Measurements from ENCODE around the gene MBOAT2.
A peak's percentile ranks its signal among the peaks of the same experiment; 100 is the strongest.

Gene MBOAT2

DNA sequence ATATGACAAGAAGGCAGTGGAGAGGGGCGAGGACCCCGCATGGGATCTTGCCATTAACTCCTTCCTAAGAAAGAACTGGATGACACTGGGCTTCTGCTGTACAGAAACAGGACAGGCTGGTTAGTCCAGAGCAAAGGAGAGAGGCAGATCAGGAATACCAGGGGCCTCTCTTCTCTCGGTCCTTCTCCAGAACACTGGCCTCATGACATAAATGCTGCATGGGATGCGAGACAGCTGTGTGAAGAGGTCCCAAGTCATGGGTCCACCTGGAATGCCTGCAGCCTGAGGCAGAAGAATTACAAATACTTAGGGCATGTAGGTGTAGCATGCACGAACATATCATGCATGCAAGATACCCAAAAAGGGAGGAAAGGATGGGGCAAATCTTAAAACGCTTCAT, 9.1 kb downstream of the MBOAT2 start:
- H3K27ac ChIP-seq (ENCODE audit: low read depth in 2 of 2, low read length in 2 of 2): peak overlapping the region in 1 of 2 donors; percentile 41
- no peaks in the 10 kb centered on the region for H3K27me3 ChIP-seq (ENCODE audit: control insufficient read depth in 2 of 2, insufficient read depth in 2 of 2, low read length in 2 of 2)
- no peak overlapping the region for H3K4me3 ChIP-seq (ENCODE audit: low read length in 2 of 2)
- no peak overlapping the region for H3K9ac ChIP-seq (ENCODE audit: low read depth in 1 of 2, low read length in 2 of 2)
- no peaks in the 10 kb centered on the region for H3K9me3 ChIP-seq (ENCODE audit: control insufficient read depth in 2 of 2, low read length in 2 of 2)
- H3K4me1 ChIP-seq (ENCODE audit: control insufficient read depth in 2 of 2, insufficient read depth in 2 of 2, low read length in 2 of 2): peaks cover 6 to 37% of the 10 kb centered on the region in 2 donors
- no peaks in the 10 kb centered on the region for H3K36me3 ChIP-seq (ENCODE audit: control insufficient read depth in 2 of 2, insufficient read depth in 2 of 2, low read length in 2 of 2)

DNA sequence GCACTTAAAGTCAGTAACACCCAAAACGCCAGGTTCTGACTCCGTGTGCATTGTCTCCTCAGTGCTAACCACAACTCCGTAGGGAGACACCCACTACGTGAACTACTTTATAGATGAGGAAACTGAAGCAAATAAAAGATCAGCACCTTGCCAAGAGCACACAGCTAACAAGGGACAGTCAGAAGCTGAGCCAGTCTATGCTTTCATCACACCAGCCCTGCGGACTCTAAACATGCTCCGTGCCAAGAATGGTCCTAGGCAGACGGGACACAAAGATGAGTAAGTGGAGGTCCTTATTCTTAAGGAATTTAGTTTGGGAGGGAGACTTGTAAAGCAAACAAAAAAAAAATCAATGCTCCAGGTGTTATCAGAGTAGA, 9.6 kb downstream of the MBOAT2 start:
- Histone ChIP-seq H3K9me3 (ENCODE audit: control insufficient read depth in 2 of 2, low read length in 2 of 2) (no peaks in the 10 kb centered on the region), H3K36me3 (ENCODE audit: control insufficient read depth in 2 of 2, insufficient read depth in 2 of 2, low read length in 2 of 2) (no peaks in the 10 kb centered on the region), H3K27me3 (ENCODE audit: control insufficient read depth in 2 of 2, insufficient read depth in 2 of 2, low read length in 2 of 2) (no peaks in the 10 kb centered on the region), H3K9ac (ENCODE audit: low read depth in 1 of 2, low read length in 2 of 2) (no peak overlapping the region), H3K4me3 (ENCODE audit: low read length in 2 of 2) (no peak overlapping the region), H3K27ac (ENCODE audit: low read depth in 2 of 2, low read length in 2 of 2) (peak overlapping the region in 1 of 2 donors; percentile 41), H3K4me1 (ENCODE audit: control insufficient read depth in 2 of 2, insufficient read depth in 2 of 2, low read length in 2 of 2) (peaks cover 6 to 33% of the 10 kb centered on the region in 2 donors)

DNA sequence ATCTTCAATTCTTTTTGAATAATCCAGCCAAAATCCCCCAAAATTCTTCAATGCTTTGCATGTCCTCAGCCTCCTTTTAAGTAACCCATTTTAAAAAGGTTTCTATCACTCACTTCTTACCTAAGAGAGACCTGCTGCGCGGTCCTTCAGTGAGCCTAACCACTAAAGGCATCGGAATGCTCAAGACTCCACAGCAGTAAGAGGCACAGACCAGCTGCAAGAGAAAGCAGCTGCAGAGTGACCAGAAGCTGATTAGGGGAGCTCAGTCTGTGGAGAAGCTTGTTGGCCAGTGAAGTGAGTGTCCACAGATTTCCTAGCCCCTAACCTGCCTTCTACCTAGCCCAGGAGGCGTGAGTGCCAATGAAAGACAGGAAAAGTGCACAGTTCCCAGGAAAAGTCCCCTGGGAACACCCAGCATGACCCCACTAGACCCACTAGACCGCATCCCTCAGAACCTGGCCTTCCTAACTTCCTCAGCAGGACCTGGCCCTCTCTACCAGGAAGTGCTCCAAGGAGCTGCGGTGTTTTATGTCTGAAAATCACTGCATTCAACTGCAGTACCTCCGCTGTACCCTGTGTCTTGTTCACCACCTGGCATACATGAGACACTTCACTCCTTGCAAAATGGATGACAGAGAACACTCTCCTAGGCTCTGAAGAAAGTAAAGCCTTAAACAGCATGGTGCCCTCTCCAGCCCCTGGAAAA, 10.1 kb downstream of the MBOAT2 start:
- Histone ChIP-seq H3K4me3 (ENCODE audit: low read length in 2 of 2) (no peak overlapping the region), H3K9me3 (ENCODE audit: control insufficient read depth in 2 of 2, low read length in 2 of 2) (no peaks in the 10 kb centered on the region), H3K27ac (ENCODE audit: low read depth in 2 of 2, low read length in 2 of 2) (peak overlapping the region in 1 of 2 donors; percentile 41), H3K9ac (ENCODE audit: low read depth in 1 of 2, low read length in 2 of 2) (no peak overlapping the region), H3K36me3 (ENCODE audit: control insufficient read depth in 2 of 2, insufficient read depth in 2 of 2, low read length in 2 of 2) (no peaks in the 10 kb centered on the region), H3K4me1 (ENCODE audit: control insufficient read depth in 2 of 2, insufficient read depth in 2 of 2, low read length in 2 of 2) (peaks cover 6 to 33% of the 10 kb centered on the region in 2 donors), H3K27me3 (ENCODE audit: control insufficient read depth in 2 of 2, insufficient read depth in 2 of 2, low read length in 2 of 2) (no peaks in the 10 kb centered on the region)

DNA sequence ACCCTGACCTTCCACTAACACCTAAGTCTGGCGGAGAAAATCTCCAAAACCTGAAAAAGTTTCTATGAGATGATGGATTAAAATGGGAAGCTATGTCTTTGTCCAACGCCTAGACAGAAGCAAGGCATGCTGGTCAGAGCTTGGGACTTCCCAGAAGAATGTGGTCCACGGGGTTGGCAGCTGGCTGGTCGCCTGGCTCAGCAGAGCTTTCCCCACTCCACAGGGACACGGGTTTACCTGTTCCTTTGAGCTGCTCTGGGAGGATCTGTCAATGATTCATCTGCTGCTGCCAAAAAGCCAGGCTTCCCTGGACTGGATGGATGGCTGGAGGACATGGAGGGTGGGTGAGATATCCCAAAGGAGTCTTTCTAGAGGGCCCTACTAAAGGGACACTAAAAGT, 10.8 kb downstream of the MBOAT2 start:
- Histone ChIP-seq H3K9ac (ENCODE audit: low read depth in 1 of 2, low read length in 2 of 2) (no peak overlapping the region), H3K4me1 (ENCODE audit: control insufficient read depth in 2 of 2, insufficient read depth in 2 of 2, low read length in 2 of 2) (peaks cover 6 to 29% of the 10 kb centered on the region in 2 donors), H3K36me3 (ENCODE audit: control insufficient read depth in 2 of 2, insufficient read depth in 2 of 2, low read length in 2 of 2) (no peaks in the 10 kb centered on the region), H3K9me3 (ENCODE audit: control insufficient read depth in 2 of 2, low read length in 2 of 2) (no peaks in the 10 kb centered on the region), H3K27me3 (ENCODE audit: control insufficient read depth in 2 of 2, insufficient read depth in 2 of 2, low read length in 2 of 2) (no peaks in the 10 kb centered on the region), H3K27ac (ENCODE audit: low read depth in 2 of 2, low read length in 2 of 2) (no peak overlapping the region), H3K4me3 (ENCODE audit: low read length in 2 of 2) (no peak overlapping the region)

DNA sequence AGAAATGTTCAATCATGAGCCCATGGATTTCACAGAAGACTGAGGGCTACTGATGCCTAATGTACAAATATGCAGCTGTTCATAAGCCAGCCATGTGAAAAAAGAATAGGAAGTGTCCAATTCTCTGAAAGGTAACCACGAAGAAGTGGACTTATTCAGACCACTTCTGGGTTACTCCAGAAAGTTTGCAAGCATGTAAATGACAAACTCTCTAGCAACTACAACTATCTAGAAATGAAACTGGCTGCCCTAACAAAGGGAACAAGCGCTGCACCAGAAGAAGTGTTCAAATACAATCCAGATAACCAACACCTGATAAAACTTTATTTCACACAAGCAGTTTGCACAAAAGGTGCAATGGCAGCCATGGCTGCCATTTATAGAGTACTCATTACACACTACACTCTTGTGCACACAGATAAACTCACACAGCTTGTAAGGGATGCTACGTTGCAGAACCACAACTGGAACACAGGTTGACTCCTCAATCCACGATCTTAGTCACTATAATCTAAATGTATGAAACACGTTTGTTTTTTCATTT, 13.9 kb downstream of the MBOAT2 start:
- Histone ChIP-seq H3K36me3 (ENCODE audit: control insufficient read depth in 2 of 2, insufficient read depth in 2 of 2, low read length in 2 of 2) (no peaks in the 10 kb centered on the region), H3K9me3 (ENCODE audit: control insufficient read depth in 2 of 2, low read length in 2 of 2) (no peaks in the 10 kb centered on the region), H3K9ac (ENCODE audit: low read depth in 1 of 2, low read length in 2 of 2) (no peak overlapping the region), H3K4me1 (ENCODE audit: control insufficient read depth in 2 of 2, insufficient read depth in 2 of 2, low read length in 2 of 2) (peaks cover 2 to 15% of the 10 kb centered on the region in 2 donors), H3K27ac (ENCODE audit: low read depth in 2 of 2, low read length in 2 of 2) (no peak overlapping the region), H3K4me3 (ENCODE audit: low read length in 2 of 2) (no peak overlapping the region), H3K27me3 (ENCODE audit: control insufficient read depth in 2 of 2, insufficient read depth in 2 of 2, low read length in 2 of 2) (no peaks in the 10 kb centered on the region)

DNA sequence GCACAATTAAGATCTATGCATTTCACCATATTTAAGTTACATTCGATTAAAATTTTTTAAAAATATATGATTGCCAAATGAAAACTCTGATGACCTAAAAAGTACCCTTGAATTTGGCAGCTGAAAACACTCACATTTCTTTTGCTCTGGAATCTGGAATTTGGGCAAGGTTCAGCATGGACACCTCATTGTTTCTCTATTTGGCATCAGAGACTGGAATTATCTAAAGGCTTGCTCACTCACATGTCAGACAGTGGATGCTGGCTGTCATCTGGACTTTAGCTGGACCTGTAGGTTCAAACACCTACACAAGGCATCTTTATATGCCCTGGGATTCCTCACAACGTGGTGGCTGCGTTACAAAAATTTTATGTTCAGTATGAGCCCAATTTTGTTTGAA, 16.1 kb downstream of the MBOAT2 start:
- Histone ChIP-seq H3K27ac (ENCODE audit: low read depth in 2 of 2, low read length in 2 of 2) (no peak overlapping the region), H3K36me3 (ENCODE audit: control insufficient read depth in 2 of 2, insufficient read depth in 2 of 2, low read length in 2 of 2) (no peaks in the 10 kb centered on the region), H3K4me1 (ENCODE audit: control insufficient read depth in 2 of 2, insufficient read depth in 2 of 2, low read length in 2 of 2) (no peaks in the 10 kb centered on the region), H3K4me3 (ENCODE audit: low read length in 2 of 2) (no peak overlapping the region), H3K9ac (ENCODE audit: low read depth in 1 of 2, low read length in 2 of 2) (no peak overlapping the region), H3K27me3 (ENCODE audit: control insufficient read depth in 2 of 2, insufficient read depth in 2 of 2, low read length in 2 of 2) (no peaks in the 10 kb centered on the region), H3K9me3 (ENCODE audit: control insufficient read depth in 2 of 2, low read length in 2 of 2) (no peaks in the 10 kb centered on the region)

DNA sequence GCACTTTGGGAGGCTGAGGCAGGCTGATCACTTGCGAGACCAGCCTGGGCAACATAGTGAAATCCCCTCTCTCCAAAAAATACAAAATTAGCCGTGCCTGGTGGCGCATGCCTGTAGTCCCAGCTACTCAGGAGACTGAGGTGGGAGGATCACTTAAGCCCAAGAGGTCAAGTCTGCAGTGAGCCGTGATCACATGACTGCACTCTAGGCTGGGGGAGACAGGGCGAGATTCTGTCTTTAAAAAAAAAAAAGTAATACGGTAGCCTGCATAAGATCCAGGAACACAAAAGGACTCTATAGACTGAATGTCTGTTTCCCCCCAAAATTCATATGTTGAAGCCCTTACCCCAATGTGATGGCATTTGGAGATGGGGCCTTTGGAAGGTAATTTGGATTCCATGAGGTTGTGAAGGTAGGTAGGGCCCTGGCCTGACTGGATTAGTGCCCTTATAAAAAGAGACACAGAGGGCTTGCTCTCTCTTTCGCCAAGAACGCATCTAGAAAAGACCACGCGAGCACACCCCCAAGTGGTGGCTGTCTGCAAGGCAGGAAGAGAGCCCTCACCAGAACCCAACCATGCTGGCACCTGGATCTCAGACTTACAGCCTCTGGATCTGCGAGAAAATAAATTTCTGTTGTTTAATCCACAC, 17.0 kb downstream of the MBOAT2 start:
- H3K36me3 ChIP-seq (ENCODE audit: control insufficient read depth in 2 of 2, insufficient read depth in 2 of 2, low read length in 2 of 2): no peaks in the 10 kb centered on the region
- no peaks in the 10 kb centered on the region for H3K27me3 ChIP-seq (ENCODE audit: control insufficient read depth in 2 of 2, insufficient read depth in 2 of 2, low read length in 2 of 2)
- H3K9me3 ChIP-seq (ENCODE audit: control insufficient read depth in 2 of 2, low read length in 2 of 2): no peaks in the 10 kb centered on the region
- H3K27ac ChIP-seq (ENCODE audit: low read depth in 2 of 2, low read length in 2 of 2): no peak overlapping the region
- H3K4me3 ChIP-seq (ENCODE audit: low read length in 2 of 2): no peak overlapping the region
- no peak overlapping the region for H3K9ac ChIP-seq (ENCODE audit: low read depth in 1 of 2, low read length in 2 of 2)
- H3K4me1 ChIP-seq (ENCODE audit: control insufficient read depth in 2 of 2, insufficient read depth in 2 of 2, low read length in 2 of 2): no peaks in the 10 kb centered on the region

DNA sequence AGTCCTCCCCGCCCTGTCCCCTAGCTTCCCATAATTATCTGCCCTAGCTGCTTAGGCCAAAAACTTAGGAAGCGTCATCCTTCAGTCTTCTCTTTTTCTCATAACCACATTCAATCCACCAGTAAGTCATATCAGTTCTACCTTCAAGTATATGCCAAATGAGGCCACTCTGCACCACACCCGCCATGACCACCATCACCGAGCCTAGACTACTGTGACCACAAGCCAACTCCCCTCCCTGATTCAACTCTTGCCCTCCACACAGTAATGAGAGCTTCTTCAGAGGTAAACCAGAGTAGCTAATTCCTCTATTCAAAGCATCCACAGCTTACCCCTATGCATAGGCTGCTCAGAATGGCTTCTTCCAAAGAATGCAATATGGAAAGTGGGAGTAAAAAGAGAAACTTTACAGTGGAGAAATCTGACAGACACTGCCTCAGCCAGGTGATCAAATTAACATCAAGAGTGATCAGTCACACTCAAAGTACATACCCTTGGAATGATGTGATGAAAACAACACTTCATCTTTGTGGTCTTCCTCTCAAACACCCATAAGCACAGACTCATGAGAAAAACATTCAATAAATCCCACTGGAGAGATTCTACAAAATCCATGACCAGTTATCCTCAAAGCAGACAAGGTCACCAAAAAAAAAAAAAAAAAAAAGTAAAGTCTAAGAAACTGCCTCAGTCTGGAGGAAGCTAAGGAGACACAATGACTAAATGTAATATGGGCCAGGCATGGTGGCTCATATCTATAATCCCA, 17.7 kb downstream of the MBOAT2 start:
- Histone ChIP-seq H3K9me3 (ENCODE audit: control insufficient read depth in 2 of 2, low read length in 2 of 2) (no peaks in the 10 kb centered on the region), H3K9ac (ENCODE audit: low read depth in 1 of 2, low read length in 2 of 2) (no peak overlapping the region), H3K4me3 (ENCODE audit: low read length in 2 of 2) (no peak overlapping the region), H3K36me3 (ENCODE audit: control insufficient read depth in 2 of 2, insufficient read depth in 2 of 2, low read length in 2 of 2) (no peaks in the 10 kb centered on the region), H3K27me3 (ENCODE audit: control insufficient read depth in 2 of 2, insufficient read depth in 2 of 2, low read length in 2 of 2) (no peaks in the 10 kb centered on the region), H3K4me1 (ENCODE audit: control insufficient read depth in 2 of 2, insufficient read depth in 2 of 2, low read length in 2 of 2) (no peaks in the 10 kb centered on the region), H3K27ac (ENCODE audit: low read depth in 2 of 2, low read length in 2 of 2) (no peak overlapping the region)

DNA sequence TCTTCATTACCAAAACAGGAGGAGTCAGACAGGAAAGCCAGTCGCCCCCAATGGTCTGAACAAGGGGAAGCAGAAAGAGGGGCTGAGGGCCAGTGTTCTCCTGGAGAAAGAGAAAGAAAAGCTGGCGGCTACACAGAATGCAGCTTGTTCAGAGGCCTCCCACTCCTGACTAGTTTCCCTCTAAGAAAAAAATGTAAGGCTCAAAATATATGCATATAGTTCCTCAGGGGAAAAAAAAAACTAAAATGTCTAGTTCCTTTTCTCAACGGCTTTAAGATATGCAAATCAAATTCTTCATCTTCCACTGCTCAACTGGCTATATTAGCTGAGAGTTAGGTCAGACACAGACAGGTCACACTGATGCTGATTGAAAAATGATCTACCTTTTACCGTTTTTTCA, 18.6 kb downstream of the MBOAT2 start:
- H3K27me3 ChIP-seq (ENCODE audit: control insufficient read depth in 2 of 2, insufficient read depth in 2 of 2, low read length in 2 of 2): no peaks in the 10 kb centered on the region
- no peaks in the 10 kb centered on the region for H3K36me3 ChIP-seq (ENCODE audit: control insufficient read depth in 2 of 2, insufficient read depth in 2 of 2, low read length in 2 of 2)
- H3K27ac ChIP-seq (ENCODE audit: low read depth in 2 of 2, low read length in 2 of 2): no peak overlapping the region
- H3K9ac ChIP-seq (ENCODE audit: low read depth in 1 of 2, low read length in 2 of 2): no peak overlapping the region
- no peaks in the 10 kb centered on the region for H3K4me1 ChIP-seq (ENCODE audit: control insufficient read depth in 2 of 2, insufficient read depth in 2 of 2, low read length in 2 of 2)
- no peaks in the 10 kb centered on the region for H3K9me3 ChIP-seq (ENCODE audit: control insufficient read depth in 2 of 2, low read length in 2 of 2)
- no peak overlapping the region for H3K4me3 ChIP-seq (ENCODE audit: low read length in 2 of 2)

DNA sequence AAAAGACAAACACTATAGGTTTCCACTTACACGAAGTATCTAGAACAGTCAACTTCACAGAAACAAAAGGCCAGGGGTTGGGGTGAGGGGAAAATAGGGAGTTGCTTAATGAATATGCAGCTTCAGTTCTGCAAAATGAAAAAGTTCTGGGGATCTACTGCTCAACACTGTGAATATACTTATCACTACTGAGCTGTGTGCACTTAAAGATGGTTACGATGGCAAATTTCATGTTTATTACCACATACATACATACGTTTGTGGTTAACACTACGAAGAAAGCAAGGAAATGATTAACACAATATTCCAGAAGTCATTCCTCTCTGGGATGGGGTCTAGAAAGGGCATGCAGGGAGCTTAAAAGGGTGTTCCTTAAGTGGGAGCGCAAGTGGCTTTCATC, 19.3 kb downstream of the MBOAT2 start:
- Histone ChIP-seq H3K4me1 (ENCODE audit: control insufficient read depth in 2 of 2, insufficient read depth in 2 of 2, low read length in 2 of 2) (no peaks in the 10 kb centered on the region), H3K27ac (ENCODE audit: low read depth in 2 of 2, low read length in 2 of 2) (no peak overlapping the region), H3K9me3 (ENCODE audit: control insufficient read depth in 2 of 2, low read length in 2 of 2) (no peaks in the 10 kb centered on the region), H3K9ac (ENCODE audit: low read depth in 1 of 2, low read length in 2 of 2) (no peak overlapping the region), H3K27me3 (ENCODE audit: control insufficient read depth in 2 of 2, insufficient read depth in 2 of 2, low read length in 2 of 2) (no peaks in the 10 kb centered on the region), H3K4me3 (ENCODE audit: low read length in 2 of 2) (no peak overlapping the region), H3K36me3 (ENCODE audit: control insufficient read depth in 2 of 2, insufficient read depth in 2 of 2, low read length in 2 of 2) (no peaks in the 10 kb centered on the region)
